Bronchial epithelial cell (primary cell): ENCODE results near the gene SLC12A3. TPM values are rescaled to one million over a fixed set of nuclear protein-coding genes. Genes with fewer than 3 reads are reported as not detected.
"Not testable (repeated sequence)": the region's sequence is repeated elsewhere in the genome, so short reads cannot be mapped to it uniquely, and the experiment has no call there.

Experiments
- DNase-seq: peaks from one replicate; pipeline ENCODE4 v3.0.0-alpha.2; 2010; ENCODE audit warnings: low read depth
- FAIRE-seq: peaks from 2 replicates; lab custom pipeline; 2011; peaks lifted over from hg19 to GRCh38; lab: Jason Lieb, UNC
- H3K27me3 ChIP-seq: 2 replicates; pipeline ENCODE4 v1.5.1; 2011; ENCODE audit warnings: low read length; ENCODE audit not compliant: control insufficient read depth, insufficient read depth
- H3K36me3 ChIP-seq: 2 replicates; pipeline ENCODE4 v1.5.1; 2011; ENCODE audit warnings: low read length; ENCODE audit not compliant: control insufficient read depth, insufficient read depth
- H3K4me3 ChIP-seq: 2 replicates; pipeline ENCODE4 v1.5.1; 2011; ENCODE audit warnings: mild to moderate bottlenecking, low read depth, low read length, control low read depth
- total RNA-seq: library from RNA; depleted of rRNA; stranded (reverse); fragments of >200 nt; gene quantifications from 2 replicates; pipeline ENCODE4 v1.2.1, GENCODE V29; 2014
- TF ChIP-seq, protein P1 (sequence below): IDR thresholded peaks from 2 replicates; pipeline ENCODE4 v1.5.1; 2011; ENCODE audit warnings: mild to moderate bottlenecking, moderate library complexity, low read length, control low read depth, inconsistent platforms; ENCODE audit not compliant: insufficient read depth, severe bottlenecking

SLC12A3 gene
- total RNA-seq, 1 donor from 2014 or later, result not detected

DNA sequence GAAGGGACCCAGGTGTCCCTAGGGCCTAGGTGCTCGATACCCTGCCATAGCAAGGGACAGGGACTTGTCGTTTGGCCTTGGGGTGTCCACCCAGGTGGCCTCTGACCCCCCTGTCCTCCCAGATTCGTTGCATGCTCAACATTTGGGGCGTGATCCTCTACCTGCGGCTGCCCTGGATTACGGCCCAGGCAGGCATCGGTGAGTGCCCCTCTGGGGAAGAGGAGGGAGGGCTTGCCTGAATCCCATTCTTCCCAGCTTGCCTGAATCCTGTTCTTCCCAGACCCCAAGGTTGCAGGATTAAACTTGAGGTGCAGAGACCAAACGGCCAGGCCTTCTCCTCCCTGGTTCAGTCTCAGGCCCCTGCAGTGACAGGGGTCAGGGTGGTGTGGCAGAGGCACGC, 3.2 kb downstream of the SLC12A3 start:
- Histone ChIP-seq H3K27me3 (no peaks in the 10 kb centered on the region), H3K36me3 (no peaks in the 10 kb centered on the region), H3K4me3 (no peak overlapping the region)
- DNase-seq (no peak), FAIRE-seq (no peak)
- TF ChIP-seq, protein P1, sequence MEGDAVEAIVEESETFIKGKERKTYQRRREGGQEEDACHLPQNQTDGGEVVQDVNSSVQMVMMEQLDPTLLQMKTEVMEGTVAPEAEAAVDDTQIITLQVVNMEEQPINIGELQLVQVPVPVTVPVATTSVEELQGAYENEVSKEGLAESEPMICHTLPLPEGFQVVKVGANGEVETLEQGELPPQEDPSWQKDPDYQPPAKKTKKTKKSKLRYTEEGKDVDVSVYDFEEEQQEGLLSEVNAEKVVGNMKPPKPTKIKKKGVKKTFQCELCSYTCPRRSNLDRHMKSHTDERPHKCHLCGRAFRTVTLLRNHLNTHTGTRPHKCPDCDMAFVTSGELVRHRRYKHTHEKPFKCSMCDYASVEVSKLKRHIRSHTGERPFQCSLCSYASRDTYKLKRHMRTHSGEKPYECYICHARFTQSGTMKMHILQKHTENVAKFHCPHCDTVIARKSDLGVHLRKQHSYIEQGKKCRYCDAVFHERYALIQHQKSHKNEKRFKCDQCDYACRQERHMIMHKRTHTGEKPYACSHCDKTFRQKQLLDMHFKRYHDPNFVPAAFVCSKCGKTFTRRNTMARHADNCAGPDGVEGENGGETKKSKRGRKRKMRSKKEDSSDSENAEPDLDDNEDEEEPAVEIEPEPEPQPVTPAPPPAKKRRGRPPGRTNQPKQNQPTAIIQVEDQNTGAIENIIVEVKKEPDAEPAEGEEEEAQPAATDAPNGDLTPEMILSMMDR, result no peak

DNA sequence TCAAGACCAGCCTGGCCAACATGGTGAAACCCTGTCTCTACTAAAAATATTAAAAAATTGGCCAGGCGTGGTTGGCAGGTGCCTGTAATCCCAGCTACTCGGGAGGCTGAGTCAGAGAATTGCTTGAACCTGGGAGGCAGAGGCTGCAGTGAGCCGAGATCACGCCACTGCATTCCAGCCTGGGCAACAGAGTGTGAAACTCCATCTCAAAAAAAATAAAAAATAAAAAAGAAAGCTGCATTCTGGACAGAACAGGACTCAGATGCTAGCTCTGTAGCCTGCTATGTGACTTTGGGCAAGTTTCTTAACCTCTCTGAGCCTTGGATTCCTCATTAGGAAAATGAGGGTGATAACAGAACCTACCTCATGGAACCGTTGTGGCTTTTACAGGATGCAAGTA, 3.8 kb downstream of the SLC12A3 start:
- not testable (repeated sequence) for H3K4me3 ChIP-seq, DNase-seq, FAIRE-seq, H3K27me3 ChIP-seq, H3K36me3 ChIP-seq

DNA sequence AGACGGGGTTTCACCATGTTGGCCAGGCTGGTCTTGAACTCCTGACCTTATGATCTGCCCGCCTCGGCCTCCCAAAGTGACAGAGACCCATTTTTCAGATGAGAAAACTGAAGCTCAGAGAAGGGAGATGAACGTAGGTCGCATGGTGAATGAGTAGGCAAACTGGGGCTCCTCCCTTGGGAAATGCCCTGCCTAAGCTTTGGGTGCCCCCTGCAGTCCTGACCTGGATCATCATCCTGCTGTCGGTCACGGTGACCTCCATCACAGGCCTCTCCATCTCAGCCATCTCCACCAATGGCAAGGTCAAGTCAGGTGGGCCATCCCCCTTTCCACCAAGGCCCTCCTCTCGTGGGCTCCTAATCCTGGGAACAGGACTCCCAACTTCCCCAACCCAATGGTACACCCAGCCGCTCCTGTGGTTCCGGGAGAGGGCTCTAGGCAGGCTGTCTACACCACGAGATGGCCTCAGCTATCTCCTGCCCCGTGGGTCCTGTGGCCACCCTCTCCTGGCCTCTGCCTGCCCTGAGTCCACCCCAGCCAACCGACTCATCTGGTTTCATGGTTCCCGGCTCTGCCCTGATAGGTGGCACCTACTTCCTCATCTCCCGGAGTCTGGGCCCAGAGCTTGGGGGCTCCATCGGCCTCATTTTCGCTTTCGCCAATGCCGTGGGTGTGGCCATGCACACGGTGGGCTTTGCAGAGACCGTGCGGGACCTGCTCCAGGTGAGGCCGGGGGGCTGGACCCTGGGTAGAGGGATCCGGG, 4.7 kb downstream of the SLC12A3 start:
- H3K36me3 ChIP-seq, result no peaks in the 10 kb centered on the region
- FAIRE-seq (no peak), DNase-seq (no peak)
- H3K4me3 ChIP-seq, result no peak overlapping the region
- H3K27me3 ChIP-seq, result no peaks in the 10 kb centered on the region
- TF ChIP-seq, protein P1, result peak; percentile 33

DNA sequence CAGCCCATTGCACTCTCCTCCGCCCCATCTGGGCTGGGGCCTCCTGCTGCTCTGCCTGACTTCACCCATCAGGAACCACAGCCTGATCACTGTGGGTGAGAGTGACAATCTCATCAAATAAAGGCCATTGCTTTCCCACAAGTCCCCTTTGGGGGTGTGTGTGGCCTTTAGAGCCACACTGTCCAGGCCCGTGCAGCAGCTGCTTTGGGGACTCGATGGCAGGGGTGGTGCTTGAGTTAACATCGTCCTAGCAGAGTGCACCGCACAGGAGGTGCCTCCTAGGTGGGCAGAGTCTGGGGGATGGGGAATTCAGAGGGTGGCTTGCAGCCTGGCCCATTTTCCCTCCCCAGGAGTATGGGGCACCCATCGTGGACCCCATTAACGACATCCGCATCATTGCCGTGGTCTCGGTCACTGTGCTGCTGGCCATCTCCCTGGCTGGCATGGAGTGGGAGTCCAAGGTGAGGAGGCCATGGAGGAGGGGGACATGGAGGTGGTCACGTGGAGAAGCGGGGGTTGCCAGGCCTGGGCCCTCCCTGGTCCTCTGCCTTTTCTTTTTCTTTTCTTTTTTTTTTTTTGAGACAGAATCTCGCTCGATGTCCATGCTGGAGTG, 5.4 kb downstream of the SLC12A3 start:
- no peak for FAIRE-seq
- H3K4me3 ChIP-seq, result no peak overlapping the region
- no peak for DNase-seq
- no peaks in the 10 kb centered on the region for H3K27me3 ChIP-seq
- no peaks in the 10 kb centered on the region for H3K36me3 ChIP-seq
- TF ChIP-seq, protein P1, result no peak

DNA sequence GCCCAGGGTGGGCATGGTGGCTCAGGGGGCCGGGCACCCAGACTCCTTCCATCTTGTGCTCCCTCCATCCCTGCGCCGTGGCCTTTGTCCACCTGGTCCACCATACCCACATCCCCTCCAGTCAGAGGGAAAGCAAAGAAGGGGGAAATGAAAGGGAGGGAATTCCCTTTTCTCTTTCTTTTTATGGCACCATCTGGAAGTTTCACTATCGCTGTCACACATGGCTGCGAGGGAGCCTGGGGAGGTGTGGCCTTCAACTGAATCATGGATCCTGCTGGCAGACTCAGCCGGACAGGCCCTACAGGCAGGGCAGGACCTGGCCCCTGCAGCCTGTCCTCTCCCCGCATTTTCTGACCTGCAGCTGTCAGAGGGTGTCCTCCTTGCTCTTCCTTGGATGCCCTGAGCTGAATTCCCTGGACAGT, 6.2 kb downstream of the SLC12A3 start:
- TF ChIP-seq, protein P1, result no peak
- no peaks in the 10 kb centered on the region for H3K36me3 ChIP-seq
- H3K4me3 ChIP-seq, result no peak overlapping the region
- H3K27me3 ChIP-seq, result no peaks in the 10 kb centered on the region
- no peak for FAIRE-seq
- DNase-seq, result peak; percentile 29

DNA sequence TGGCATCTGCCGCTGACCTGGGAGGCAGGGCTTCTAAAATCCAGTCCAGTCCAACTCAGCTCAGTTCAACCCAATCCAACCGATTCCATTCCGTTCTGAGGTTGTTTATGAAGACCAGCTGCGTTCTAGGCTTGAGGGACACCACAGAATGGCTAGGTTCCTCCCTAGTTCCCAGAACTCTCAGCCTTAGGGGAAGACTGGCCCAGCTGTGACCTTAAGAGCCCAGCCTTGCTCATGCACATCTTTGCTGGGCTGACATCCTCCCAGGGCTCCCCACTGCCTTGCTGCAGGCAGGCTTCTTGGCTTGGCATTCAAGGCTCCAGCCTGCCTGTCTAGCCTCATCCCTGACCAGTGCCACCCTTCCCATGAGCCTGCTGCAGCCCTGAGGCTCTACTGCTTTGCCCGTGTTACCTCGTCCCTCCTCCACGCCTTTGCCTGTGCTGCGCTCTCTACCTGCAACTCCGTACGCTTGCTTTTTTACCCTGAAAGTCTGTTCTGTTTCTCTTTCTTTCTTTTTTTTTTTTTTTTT, 7.9 kb downstream of the SLC12A3 start:
- no peaks in the 10 kb centered on the region for H3K27me3 ChIP-seq
- no peaks in the 10 kb centered on the region for H3K36me3 ChIP-seq
- TF ChIP-seq, protein P1, result no peak
- FAIRE-seq, result no peak
- DNase-seq, result no peak
- no peak overlapping the region for H3K4me3 ChIP-seq
